ENCODE measurements around the gene PC.

- TF ChIP-seq, protein P1, sequence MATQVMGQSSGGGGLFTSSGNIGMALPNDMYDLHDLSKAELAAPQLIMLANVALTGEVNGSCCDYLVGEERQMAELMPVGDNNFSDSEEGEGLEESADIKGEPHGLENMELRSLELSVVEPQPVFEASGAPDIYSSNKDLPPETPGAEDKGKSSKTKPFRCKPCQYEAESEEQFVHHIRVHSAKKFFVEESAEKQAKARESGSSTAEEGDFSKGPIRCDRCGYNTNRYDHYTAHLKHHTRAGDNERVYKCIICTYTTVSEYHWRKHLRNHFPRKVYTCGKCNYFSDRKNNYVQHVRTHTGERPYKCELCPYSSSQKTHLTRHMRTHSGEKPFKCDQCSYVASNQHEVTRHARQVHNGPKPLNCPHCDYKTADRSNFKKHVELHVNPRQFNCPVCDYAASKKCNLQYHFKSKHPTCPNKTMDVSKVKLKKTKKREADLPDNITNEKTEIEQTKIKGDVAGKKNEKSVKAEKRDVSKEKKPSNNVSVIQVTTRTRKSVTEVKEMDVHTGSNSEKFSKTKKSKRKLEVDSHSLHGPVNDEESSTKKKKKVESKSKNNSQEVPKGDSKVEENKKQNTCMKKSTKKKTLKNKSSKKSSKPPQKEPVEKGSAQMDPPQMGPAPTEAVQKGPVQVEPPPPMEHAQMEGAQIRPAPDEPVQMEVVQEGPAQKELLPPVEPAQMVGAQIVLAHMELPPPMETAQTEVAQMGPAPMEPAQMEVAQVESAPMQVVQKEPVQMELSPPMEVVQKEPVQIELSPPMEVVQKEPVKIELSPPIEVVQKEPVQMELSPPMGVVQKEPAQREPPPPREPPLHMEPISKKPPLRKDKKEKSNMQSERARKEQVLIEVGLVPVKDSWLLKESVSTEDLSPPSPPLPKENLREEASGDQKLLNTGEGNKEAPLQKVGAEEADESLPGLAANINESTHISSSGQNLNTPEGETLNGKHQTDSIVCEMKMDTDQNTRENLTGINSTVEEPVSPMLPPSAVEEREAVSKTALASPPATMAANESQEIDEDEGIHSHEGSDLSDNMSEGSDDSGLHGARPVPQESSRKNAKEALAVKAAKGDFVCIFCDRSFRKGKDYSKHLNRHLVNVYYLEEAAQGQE (IDR thresholded peaks at IDR 0.05; ENCODE audit: low read depth): no peak
- TF ChIP-seq MAX (IDR thresholded peaks at IDR 0.05): no peak
- TF ChIP-seq FOXM1 (IDR thresholded peaks at IDR 0.05; ENCODE audit: borderline replicate concordance, low read depth): no peak
- TF ChIP-seq RAD21 (IDR thresholded peaks at IDR 0.05; ENCODE audit: low read depth): no peak
- no peak for TF ChIP-seq EP300 (IDR thresholded peaks at IDR 0.05; ENCODE audit: borderline replicate concordance)
- TF ChIP-seq CEBPB (IDR thresholded peaks at IDR 0.05): no peak
- TF ChIP-seq EGR1 (IDR thresholded peaks at IDR 0.05): no peak
- TF ChIP-seq CREB1 (IDR thresholded peaks at IDR 0.05; ENCODE audit: low read depth): no peak
- TF ChIP-seq ZBTB7A (IDR thresholded peaks at IDR 0.05; ENCODE audit: low read depth): no peak
- no peak for TF ChIP-seq TAF1 (IDR thresholded peaks at IDR 0.05; ENCODE audit: low read depth)
- TF ChIP-seq YY1 (IDR thresholded peaks at IDR 0.05; ENCODE audit: low read depth): no peak
- TF ChIP-seq TCF12 (IDR thresholded peaks at IDR 0.05; ENCODE audit: low read depth): no peak
Observed at GRCh38 chr11:66843776-66844495, 114.2 kb downstream of the PC start.

All from Ishikawa (cell line).